GM10266 (cell line): ENCODE measurements around the gene CLEC4E.
"Not testable (repeated sequence)": the region's sequence is repeated elsewhere in the genome, so short reads cannot be mapped to it uniquely, and the experiment has no call there.

Source experiments
- DNase-seq: peaks from one replicate; pipeline ENCODE4 v3.0.0; 2012; ENCODE audit errors: extremely low spot score
- TF ChIP-seq, protein P1 (sequence below): IDR thresholded peaks from 2 replicates; pipeline ENCODE4 v1.5.1; 2012; ENCODE audit warnings: mild to moderate bottlenecking, low read depth; ENCODE audit not compliant: control insufficient read depth, insufficient read depth; ENCODE audit errors: missing control alignments

CLEC4E gene

DNA sequence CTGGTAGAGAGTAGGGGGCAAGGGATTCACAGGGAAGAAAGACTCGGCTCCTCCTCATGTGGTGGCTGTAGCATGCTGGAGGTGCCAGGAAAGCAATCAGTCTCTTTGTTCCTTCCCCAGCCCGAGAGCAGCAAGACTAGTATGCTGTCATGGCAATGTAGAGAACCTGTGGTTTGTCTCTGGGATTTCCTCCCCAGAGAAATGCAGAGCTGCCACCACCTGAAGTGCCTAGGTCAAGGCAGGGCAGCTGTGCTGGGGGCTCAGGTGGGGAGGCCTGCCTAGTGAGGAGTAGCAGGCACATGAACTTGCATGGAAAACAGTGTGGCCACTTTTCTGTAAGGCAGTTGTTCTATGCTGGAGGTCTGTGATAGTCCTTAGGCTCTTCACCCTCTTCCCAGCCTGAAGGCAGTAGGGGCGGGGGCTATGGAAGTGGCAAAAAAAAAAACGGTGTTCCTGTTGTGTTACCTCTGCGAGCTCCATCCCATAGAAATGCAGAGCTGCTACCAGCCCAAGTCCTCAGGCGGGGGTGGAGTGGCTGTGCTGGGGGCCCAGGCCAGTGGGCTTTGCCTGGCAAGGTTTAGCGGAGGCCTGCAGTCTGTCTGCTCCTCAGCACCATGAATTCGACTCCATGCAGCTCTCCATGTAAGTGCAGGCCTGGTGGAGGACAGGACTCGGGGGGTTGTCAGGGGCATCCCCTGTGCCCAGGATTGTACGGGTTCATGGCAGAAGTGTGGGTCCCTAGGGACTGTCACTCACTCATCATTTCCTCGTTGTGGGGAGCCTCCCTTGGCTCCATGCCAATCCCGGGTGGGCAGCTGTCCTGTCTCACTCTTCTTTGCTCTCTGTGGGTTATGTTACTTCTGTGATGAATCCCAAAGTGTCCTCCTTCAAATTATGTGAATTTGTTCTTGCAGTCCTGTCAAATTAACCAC is 31.5 kb downstream of the CLEC4E start:
- TF ChIP-seq, protein P1, sequence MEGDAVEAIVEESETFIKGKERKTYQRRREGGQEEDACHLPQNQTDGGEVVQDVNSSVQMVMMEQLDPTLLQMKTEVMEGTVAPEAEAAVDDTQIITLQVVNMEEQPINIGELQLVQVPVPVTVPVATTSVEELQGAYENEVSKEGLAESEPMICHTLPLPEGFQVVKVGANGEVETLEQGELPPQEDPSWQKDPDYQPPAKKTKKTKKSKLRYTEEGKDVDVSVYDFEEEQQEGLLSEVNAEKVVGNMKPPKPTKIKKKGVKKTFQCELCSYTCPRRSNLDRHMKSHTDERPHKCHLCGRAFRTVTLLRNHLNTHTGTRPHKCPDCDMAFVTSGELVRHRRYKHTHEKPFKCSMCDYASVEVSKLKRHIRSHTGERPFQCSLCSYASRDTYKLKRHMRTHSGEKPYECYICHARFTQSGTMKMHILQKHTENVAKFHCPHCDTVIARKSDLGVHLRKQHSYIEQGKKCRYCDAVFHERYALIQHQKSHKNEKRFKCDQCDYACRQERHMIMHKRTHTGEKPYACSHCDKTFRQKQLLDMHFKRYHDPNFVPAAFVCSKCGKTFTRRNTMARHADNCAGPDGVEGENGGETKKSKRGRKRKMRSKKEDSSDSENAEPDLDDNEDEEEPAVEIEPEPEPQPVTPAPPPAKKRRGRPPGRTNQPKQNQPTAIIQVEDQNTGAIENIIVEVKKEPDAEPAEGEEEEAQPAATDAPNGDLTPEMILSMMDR, result no peak
- no peak for DNase-seq

DNA sequence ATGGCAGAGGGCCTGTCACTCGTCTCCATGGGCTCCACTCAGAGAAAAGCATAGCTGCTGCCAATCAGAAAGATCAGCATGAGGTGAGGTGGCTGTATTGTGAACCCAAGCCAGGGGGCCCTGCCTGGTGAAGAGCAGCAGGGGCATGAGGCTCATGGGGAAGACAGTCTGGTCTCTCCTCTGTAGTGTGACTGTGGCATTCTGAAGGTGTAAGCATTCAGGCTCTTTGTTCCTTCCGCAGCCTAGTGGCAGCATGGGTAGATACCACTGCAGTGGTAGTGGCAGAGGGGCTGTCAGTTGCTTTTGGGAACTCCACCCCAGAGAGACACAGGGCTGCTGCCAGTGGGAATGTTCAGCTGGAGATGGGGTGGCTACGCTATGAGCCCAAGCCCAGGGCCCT is 32.5 kb downstream of the CLEC4E start:
- TF ChIP-seq, protein P1, result no peak
- DNase-seq, result no peak

DNA sequence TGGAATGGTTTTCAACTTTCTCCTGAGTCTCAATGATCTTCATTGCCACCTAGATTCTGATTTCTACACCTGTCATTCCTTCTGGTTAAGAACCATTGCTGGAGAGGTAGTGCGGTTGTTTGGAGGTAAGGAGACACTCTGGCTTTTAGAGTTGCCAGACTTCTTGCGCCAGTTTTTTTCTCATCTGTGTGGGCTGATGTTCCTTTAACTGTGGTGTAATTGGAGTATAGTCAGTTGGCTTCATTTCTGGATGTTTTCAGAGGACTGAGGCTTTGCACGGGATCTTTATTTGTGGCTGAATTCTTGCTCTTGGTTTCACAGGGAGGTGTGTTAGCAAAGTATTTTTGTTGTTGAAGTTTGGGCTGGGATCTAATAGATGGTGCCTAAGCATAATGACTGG is 33.1 kb downstream of the CLEC4E start:
- TF ChIP-seq, protein P1, result no peak
- no peak for DNase-seq

DNA sequence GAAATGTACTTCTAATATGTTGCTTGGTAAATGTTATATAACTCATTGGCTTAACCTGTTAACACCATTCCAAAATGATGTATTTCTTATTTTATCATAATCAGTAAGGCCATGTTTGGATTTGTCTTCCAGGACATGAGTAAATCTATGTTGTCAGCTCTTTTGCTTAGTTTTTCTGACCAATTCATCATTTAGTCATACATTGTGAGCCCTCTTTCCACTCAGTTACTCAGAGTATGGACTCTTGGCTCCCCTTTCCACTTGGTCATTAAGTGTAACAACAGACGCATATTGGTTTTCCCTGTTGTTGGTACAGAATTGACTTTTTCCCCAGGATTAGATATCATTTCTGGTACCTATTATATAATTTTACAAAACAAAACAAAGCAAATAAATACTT is 36.4 kb downstream of the CLEC4E start:
- TF ChIP-seq, protein P1, result no peak
- no peak for DNase-seq

DNA sequence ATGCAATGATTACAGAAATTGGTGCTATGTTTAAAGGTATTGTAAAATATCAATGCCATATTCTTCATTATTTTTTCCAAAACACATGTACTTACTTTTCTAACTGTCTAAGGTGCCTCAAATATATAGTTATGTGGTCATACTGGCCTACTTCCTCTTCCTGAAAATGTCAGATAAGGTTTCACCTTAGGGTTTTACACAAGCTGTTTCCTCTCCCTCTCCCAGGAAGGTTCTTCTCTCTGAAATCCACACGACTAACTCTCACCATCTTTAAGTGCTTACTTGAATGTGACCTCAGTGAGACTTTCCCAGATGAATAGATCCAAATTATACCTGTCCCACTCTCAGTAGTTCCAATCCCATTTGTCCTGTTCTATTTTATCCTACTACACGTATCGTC is 39.0 kb downstream of the CLEC4E start:
- TF ChIP-seq, protein P1, result no peak
- no peak for DNase-seq

DNA sequence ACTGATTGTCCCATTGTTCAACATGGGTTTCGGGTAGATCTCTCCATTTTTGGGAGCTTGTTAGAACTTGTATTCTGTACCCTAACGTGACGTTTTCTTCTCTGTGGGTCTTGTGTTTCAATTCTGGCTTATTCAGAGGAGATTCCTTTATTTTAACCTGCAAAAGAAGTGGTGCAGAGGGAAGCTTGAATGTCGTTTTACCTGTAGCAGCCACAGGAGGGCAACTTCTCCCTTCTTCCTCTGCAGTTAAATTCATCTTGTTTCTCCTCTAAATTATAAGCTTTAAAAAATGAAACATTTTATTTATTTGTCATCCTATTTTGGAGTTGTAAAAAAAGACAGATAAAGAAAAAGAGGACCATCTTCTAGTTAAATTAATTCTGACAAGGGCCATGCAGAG is 41.1 kb downstream of the CLEC4E start:
- TF ChIP-seq, protein P1, result peak; percentile 5
- no peak for DNase-seq

DNA sequence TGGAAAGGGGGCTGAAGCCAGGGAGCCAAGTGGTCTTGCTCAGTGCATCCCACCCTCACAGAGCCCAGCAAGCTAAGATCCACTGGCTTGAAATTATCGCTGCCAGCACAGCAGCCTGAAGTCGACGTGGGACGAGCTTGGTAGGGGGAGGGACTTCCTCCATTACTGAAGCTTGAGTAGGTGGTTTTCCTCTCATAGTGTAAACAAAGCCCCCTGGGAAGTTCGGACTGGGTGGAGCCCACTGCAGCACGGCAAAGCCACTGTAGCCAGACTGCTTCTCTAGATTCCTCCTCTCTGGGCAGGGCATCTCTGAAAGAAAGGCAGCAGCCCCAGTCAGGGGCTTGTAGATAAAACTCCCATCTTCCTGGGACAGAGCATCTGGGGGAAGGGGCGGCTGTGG is 44.6 kb downstream of the CLEC4E start:
- DNase-seq, result not testable (repeated sequence)

DNA sequence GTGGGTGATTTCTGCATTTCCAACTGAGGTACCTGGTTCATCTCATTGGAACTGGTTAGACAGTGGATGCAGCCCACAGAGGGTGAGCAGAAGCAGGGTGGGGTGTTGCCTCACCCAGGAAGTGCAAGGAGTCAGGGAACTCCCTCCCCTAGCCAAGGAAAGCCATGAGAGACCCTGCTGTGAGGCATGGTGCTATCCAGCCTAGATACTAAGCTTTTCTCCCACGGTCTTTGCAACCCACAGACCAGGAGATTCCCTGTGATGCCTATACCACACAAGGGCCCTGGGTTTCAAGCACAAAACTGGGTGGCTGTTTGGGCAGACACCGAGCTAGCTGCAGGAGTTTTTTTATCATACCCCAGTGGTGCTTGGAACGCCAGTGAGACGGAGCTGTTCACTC is 45.0 kb downstream of the CLEC4E start:
- not testable (repeated sequence) for DNase-seq
